H1 (cell line): ENCODE data around the gene TDRD15. TPM values are rescaled to one million over a fixed set of nuclear protein-coding genes. Genes with fewer than 3 reads are reported as not detected.

Experiments used
- CTCF ChIA-PET: fragments of 300-600 bp; sonication (Branson Sonifier 250); formaldehyde crosslinking; loops from one replicate; lab custom pipeline; 2021; ENCODE audit not compliant: partially characterized antibody; lab: Charles Lee
- POLR2A ChIA-PET: fragments of 300-600 bp; sonication (Branson Sonifier 250); formaldehyde crosslinking; loops from one replicate; lab custom pipeline; 2021; ENCODE audit warnings: inconsistent platforms; ENCODE audit not compliant: partially characterized antibody; lab: Charles Lee
- DNase-seq, 2 experiments: peaks; one replicate each; pipeline versions ENCODE4 v3.0.0 to v3.0.0-alpha.2; 2010 to 2022; ENCODE audit warnings: low spot score in 2 of 2, low read depth in 1 of 2, mixed read lengths in 1 of 2
- FAIRE-seq: peaks from 2 replicates; lab custom pipeline; 2011; peaks lifted over from hg19 to GRCh38; lab: Jason Lieb, UNC
- H2AFZ ChIP-seq: 2 replicates; pipeline ENCODE4 v1.8.1; 2012; ENCODE audit warnings: low read length, inconsistent platforms
- H2AK5ac ChIP-seq: 2 replicates; pipeline ENCODE4 v1.6.1; 2013; ENCODE audit warnings: low read depth, low read length
- H2BK120ac ChIP-seq: replicated peaks from 2 replicates; pipeline ENCODE3; 2013; ENCODE audit warnings: low read depth, low read length, inconsistent platforms
- H2BK12ac ChIP-seq: 2 replicates; pipeline ENCODE4 v1.6.1; 2013; ENCODE audit warnings: low read depth, low read length
- H2BK15ac ChIP-seq: 2 replicates; pipeline ENCODE4 v1.6.1; 2013; ENCODE audit warnings: low read length
- H2BK20ac ChIP-seq: 2 replicates; pipeline ENCODE4 v1.6.1; 2013; ENCODE audit warnings: low read length
- H2BK5ac ChIP-seq: 2 replicates; pipeline ENCODE4 v1.6.1; 2013; ENCODE audit warnings: low read depth, low read length
- H3K14ac ChIP-seq: 2 replicates; pipeline ENCODE4 v1.6.1; 2013; ENCODE audit warnings: inconsistent platforms; ENCODE audit not compliant: insufficient read length
- H3K18ac ChIP-seq: 2 replicates; pipeline ENCODE4 v1.6.1; 2013; ENCODE audit warnings: low read length; ENCODE audit errors: extremely low read depth
- H3K23ac ChIP-seq: 2 replicates; pipeline ENCODE4 v1.6.1; 2013; ENCODE audit warnings: inconsistent platforms; ENCODE audit not compliant: insufficient read length
- H3K23me2 ChIP-seq: 2 replicates; pipeline ENCODE4 v1.6.1; 2013; ENCODE audit warnings: low read depth, low read length
- H3K27ac ChIP-seq: 2 replicates; pipeline ENCODE4 v1.6.1; 2011; ENCODE audit warnings: low read depth, low read length, inconsistent platforms
- H3K27me3 ChIP-seq, 4 experiments: replicated peaks in 1 of 4; 1 replicate in 1 of 4; 2 replicates in 3 of 4; pipeline versions ENCODE4 v1.6.1 to v1.8.1; 2011 to 2013; ENCODE audit warnings: low read length in 3 of 4, mild to moderate bottlenecking in 3 of 4, inconsistent platforms in 2 of 4, mixed read lengths in 2 of 4, moderate library complexity in 1 of 4; ENCODE audit not compliant: control insufficient read depth in 3 of 4, insufficient read depth in 3 of 4; ENCODE audit errors: extremely low read depth in 1 of 4
- H3K36me3 ChIP-seq, 4 experiments: 2 replicates each; pipeline versions ENCODE4 v1.6.1 to v1.8.1; 2011 to 2013; ENCODE audit warnings: mild to moderate bottlenecking in 4 of 4, low read length in 3 of 4, moderate library complexity in 2 of 4, control low read depth in 1 of 4, inconsistent platforms in 1 of 4; ENCODE audit not compliant: insufficient read depth in 4 of 4, control insufficient read depth in 2 of 4
- H3K4ac ChIP-seq: replicated peaks from 2 replicates; pipeline ENCODE3; 2013; ENCODE audit warnings: low read length, low read depth, mixed read lengths, inconsistent platforms; ENCODE audit not compliant: insufficient read length
- H3K4me1 ChIP-seq, 4 experiments: replicated peaks in 1 of 4; 1 replicate in 1 of 4; 2 replicates in 3 of 4; pipeline versions ENCODE4 v1.6.1 to v1.8.1; 2011 to 2013; ENCODE audit warnings: low read length in 3 of 4, inconsistent platforms in 2 of 4, mixed read lengths in 1 of 4; ENCODE audit not compliant: insufficient read depth in 4 of 4, control insufficient read depth in 3 of 4
- H3K4me2 ChIP-seq, 2 experiments: 2 replicates each; pipeline versions ENCODE4 v1.6.1 to v1.8.1; 2011 to 2013; ENCODE audit warnings: low read depth in 2 of 2, low read length in 2 of 2, control low read depth in 1 of 2, inconsistent platforms in 1 of 2, mild to moderate bottlenecking in 1 of 2; ENCODE audit not compliant: insufficient read depth in 1 of 2
- H3K4me3 ChIP-seq, 4 experiments: fragments of 200-600, 300-600 bp in 1 of 4; sonication (generic), shearing (Covaris generic), sonication (Bioruptor Twin) in 1 of 4; 2 replicates each; pipeline versions ENCODE4 v1.5.1 to v1.8.1; 2011 to 2016; ENCODE audit warnings: low read length in 4 of 4, low read depth in 3 of 4, control low read depth in 2 of 4, inconsistent platforms in 2 of 4, mild to moderate bottlenecking in 2 of 4, mixed read lengths in 1 of 4, moderate library complexity in 1 of 4; ENCODE audit not compliant: insufficient read depth in 2 of 4; ENCODE audit errors: extremely low read depth in 1 of 4
- H3K56ac ChIP-seq: replicated peaks from 2 replicates; pipeline ENCODE3; 2013; ENCODE audit warnings: low read depth, mild to moderate bottlenecking, mixed read lengths, low read length, inconsistent platforms; ENCODE audit not compliant: insufficient read length
- H3K79me1 ChIP-seq: 2 replicates; pipeline ENCODE4 v1.6.1; 2013; ENCODE audit warnings: low read depth, low read length, control low read depth
- H3K79me2 ChIP-seq, 2 experiments: 2 replicates each; pipeline versions ENCODE4 v1.6.1 to v1.8.1; 2012 to 2013; ENCODE audit warnings: low read length in 2 of 2, mild to moderate bottlenecking in 2 of 2, inconsistent platforms in 1 of 2; ENCODE audit not compliant: insufficient read depth in 2 of 2, control insufficient read depth in 1 of 2
- H3K9ac ChIP-seq, 4 experiments: replicated peaks in 1 of 4; 1 replicate in 1 of 4; 2 replicates in 3 of 4; pipeline versions ENCODE4 v1.6.1 to v1.8.1; 2011 to 2013; ENCODE audit warnings: low read depth in 3 of 4, low read length in 3 of 4, control low read depth in 2 of 4, mild to moderate bottlenecking in 2 of 4, moderate library complexity in 2 of 4, inconsistent platforms in 1 of 4; ENCODE audit errors: extremely low read depth in 1 of 4
- H3K9me3 ChIP-seq, 2 experiments: 2 replicates each; pipeline versions ENCODE4 v1.6.1 to v1.8.1; 2012 to 2013; ENCODE audit warnings: mild to moderate bottlenecking in 2 of 2, moderate library complexity in 2 of 2, control low read depth in 1 of 2, inconsistent platforms in 1 of 2, low read depth in 1 of 2, low read length in 1 of 2, mixed read lengths in 1 of 2; ENCODE audit not compliant: insufficient read depth in 2 of 2
- H4K20me1 ChIP-seq, 2 experiments: replicated peaks in 1 of 2; 2 replicates each; pipeline versions ENCODE3 to v1.8.1; 2011 to 2013; ENCODE audit warnings: inconsistent platforms in 2 of 2, low read length in 2 of 2, mild to moderate bottlenecking in 1 of 2; ENCODE audit not compliant: insufficient read depth in 2 of 2, control insufficient read depth in 1 of 2
- H4K5ac ChIP-seq: 2 replicates; pipeline ENCODE4 v1.6.1; 2013; ENCODE audit warnings: low read length, low read depth, mixed read lengths, inconsistent platforms; ENCODE audit not compliant: insufficient read length
- H4K8ac ChIP-seq: 2 replicates; pipeline ENCODE4 v1.8.0; 2013; ENCODE audit warnings: mild to moderate bottlenecking, moderate library complexity, low read length, inconsistent platforms; ENCODE audit not compliant: insufficient read depth; ENCODE audit errors: extremely low read depth
- H4K91ac ChIP-seq: replicated peaks from 2 replicates; pipeline ENCODE3; 2013; ENCODE audit warnings: low read length, mixed read lengths, inconsistent platforms; ENCODE audit not compliant: insufficient read length
- TAF1 ChIP-seq: IDR thresholded peaks from 2 replicates; pipeline ENCODE4 v1.6.1; 2011; ENCODE audit warnings: mild to moderate bottlenecking, low read depth, low read length
- WGBS, 2 experiments: shearing (Covaris generic) in 1 of 2; methylation state at CpG; one replicate each; pipeline versions ENCODE4 v1.1.6 to v1.1.7; 2013 to 2015; ENCODE audit warnings: low lambda C conversion rate in 2 of 2, mixed read lengths in 2 of 2, inconsistent platforms in 1 of 2, low coverage in 1 of 2, missing lambda C conversion rate in 1 of 2; ENCODE audit not compliant: insufficient replicate concordance in 2 of 2, insufficient coverage in 1 of 2, insufficient read length in 1 of 2; ENCODE audit errors: extremely low coverage in 1 of 2, missing lambda C conversion rate in 1 of 2; 5-methylcytosine and 5-hydroxymethylcytosine counted together
- polyA plus RNA-seq, 7 experiments: library from polyadenylated mRNA; depleted of rRNA in 3 of 7; stranded (reverse) in 5 of 7; unstranded in 2 of 7; fragments of >200 nt in 5 of 7; fragments of 200-250 nt in 2 of 7; gene quantifications; 1 replicate in 5 of 7; 2 replicates in 1 of 7; 4 replicates in 1 of 7; pipeline versions ENCODE4 v1.2.1 to v1.2.3, GENCODE V29; 2011 to 2013; ENCODE audit warnings: missing spikeins in 2 of 7, mixed read lengths in 2 of 7
- total RNA-seq: library from RNA; stranded (reverse); fragmentation: NEBNext Ultra II Directional; extraction: Animal tissue kit (Norgen Biotek cat#: 25700); gene quantifications from 2 replicates; pipeline ENCODE4 v1.2.1, GENCODE V29; 2021

TDRD15 gene
- total and polyA plus RNA-seq, 2 of the 8 experiments (the other 6 are each of a cell fraction or from before 2014, with no cell fraction given), result not detected

GRCh38 chr2:21095178-21095577 is 28.6 kb upstream of the TDRD15 start:
- 79% methylated on average over 1 of the region's 1 CpG; no CpG with 5 or more reads in 1 of the 2 experiments for WGBS, 2 experiments
- H3K9me3 ChIP-seq, result no peaks in the 10 kb centered on the region
- no peak for TF ChIP-seq TAF1

More at GRCh38 chr2:21095178-21095577, 28.6 kb upstream of the TDRD15 start:
- Histone ChIP-seq H3K4me2 (no peak overlapping the region), H3K4me3 (no peak overlapping the region), H3K27ac (no peak overlapping the region), H4K5ac (no peak overlapping the region), H3K36me3 (no peaks in the 10 kb centered on the region), H3K18ac (no peak overlapping the region), H3K23me2 (no peaks in the 10 kb centered on the region), H2BK20ac (no peak overlapping the region), H2AK5ac (no peak overlapping the region), H2BK15ac (no peak overlapping the region), H2BK12ac (no peak overlapping the region), H4K91ac (no peak overlapping the region), H3K4ac (no peak overlapping the region), H4K8ac (no peak overlapping the region), H3K4me1 (peaks cover 0 to 8% (median 1%) of the 10 kb centered on the region in 4 experiments; a peak in 3 of 7 replicates), H2AFZ (no peak overlapping the region), H2BK5ac (no peak overlapping the region), H4K20me1 (no peaks in the 10 kb centered on the region), H3K14ac (no peak overlapping the region), H3K79me2 (no peaks in the 10 kb centered on the region), H3K79me1 (no peaks in the 10 kb centered on the region), H3K23ac (no peak overlapping the region), H3K9ac (no peak overlapping the region), H3K27me3 (no peaks in the 10 kb centered on the region), H3K56ac (no peak overlapping the region), H2BK120ac (no peak overlapping the region)
- ChIA-PET POLR2A (no interaction called here), CTCF (interaction anchor here (0.7 to 3.7 kb wide), 3 partner anchors 22 to 278 kb away, joined by 3 to 16 read pairs (median 4); no protein-coding TSS in a partner anchor)
- FAIRE-seq (no peak), DNase-seq (no peak)
